GM12878 (cell line): ENCODE data around the gene TMOD2. TPM values are rescaled to one million over a fixed set of nuclear protein-coding genes. Genes with fewer than 3 reads are reported as not detected.

Experiments used
- ETV6 ChIP-seq, 2 experiments: fragments of 450-650 bp in 1 of 2; IDR thresholded peaks in 1 of 2; conservative IDR thresholded peaks in 1 of 2; 2 replicates each; pipeline ENCODE4 v1.6.1; 2014; ENCODE audit warnings: antibody characterized with exemption in 1 of 2, borderline replicate concordance in 1 of 2, low read depth in 1 of 2, mild to moderate bottlenecking in 1 of 2, moderate library complexity in 1 of 2
- FOS ChIP-seq: IDR thresholded peaks from 3 replicates; pipeline ENCODE4 v1.6.1; 2011; ENCODE audit warnings: borderline replicate concordance; ENCODE audit not compliant: insufficient read length; ENCODE audit errors: extremely low read depth
- HDAC2 ChIP-seq: fragments of 200-600 bp; sonication (generic); IDR thresholded peaks from 2 replicates; pipeline ENCODE4 v1.6.1; 2017
- MAX ChIP-seq: IDR thresholded peaks from 2 replicates; pipeline ENCODE4 v1.6.1; 2012; ENCODE audit warnings: low read depth, low read length, improper control_type of control experiment
- MLLT1 ChIP-seq: fragments of 450-650 bp; IDR thresholded peaks from 2 replicates; pipeline ENCODE4 v1.6.1; 2016; ENCODE audit warnings: mild to moderate bottlenecking
- MYC ChIP-seq: IDR thresholded peaks from 2 replicates; pipeline ENCODE4 v1.6.1; 2011; ENCODE audit warnings: mild to moderate bottlenecking, low read length, moderate library complexity, inconsistent platforms; ENCODE audit not compliant: insufficient read depth, insufficient replicate concordance, insufficient read length, severe bottlenecking
- NRF1 ChIP-seq: conservative IDR thresholded peaks from 2 replicates; pipeline ENCODE4 v1.6.1; 2011; ENCODE audit warnings: mild to moderate bottlenecking, low read depth, low read length, improper control_type of control experiment
- PBX3 ChIP-seq: IDR thresholded peaks from 2 replicates; pipeline ENCODE4 v1.6.1; 2011; ENCODE audit warnings: mild to moderate bottlenecking, low read depth, low read length, moderate library complexity; ENCODE audit not compliant: insufficient replicate concordance
- POLR2A ChIP-seq: IDR thresholded peaks from 2 replicates; pipeline ENCODE4 v1.6.1; 2011; ENCODE audit warnings: low read depth, mild to moderate bottlenecking, low read length
- SMARCA5 ChIP-seq: fragments of 450-650 bp; IDR thresholded peaks from 2 replicates; pipeline ENCODE4 v1.6.1; 2017; ENCODE audit warnings: mild to moderate bottlenecking
- SP1 ChIP-seq: IDR thresholded peaks from one replicate; pipeline ENCODE4 v1.6.1; 2011; ENCODE audit warnings: low read depth, low read length
- SRF ChIP-seq, 2 experiments: IDR thresholded peaks; 2 replicates each; pipeline ENCODE4 v1.6.1; 2011; ENCODE audit warnings: low read depth in 2 of 2, low read length in 2 of 2, mild to moderate bottlenecking in 1 of 2, moderate library complexity in 1 of 2
- STAT1 ChIP-seq: fragments of 450-650 bp; conservative IDR thresholded peaks from 2 replicates; pipeline ENCODE4 v1.6.1; 2014; ENCODE audit warnings: antibody characterized with exemption, mild to moderate bottlenecking
- TAF1 ChIP-seq: IDR thresholded peaks from 2 replicates; pipeline ENCODE4 v1.6.1; 2011; ENCODE audit warnings: mild to moderate bottlenecking, low read depth, low read length, borderline replicate concordance
- TBL1XR1 ChIP-seq: IDR thresholded peaks from 2 replicates; pipeline ENCODE4 v1.6.1; 2012; ENCODE audit warnings: low read depth, low read length, improper control_type of control experiment
- ZBTB33 ChIP-seq: fragments of 450-650 bp; IDR thresholded peaks from 2 replicates; pipeline ENCODE4 v1.6.1; 2017; ENCODE audit warnings: mild to moderate bottlenecking
- ZBTB4 ChIP-seq: fragments of 450-650 bp; formaldehyde crosslinking; IDR thresholded peaks from 2 replicates; pipeline ENCODE4 v1.4.0; 2022; ENCODE audit warnings: mild to moderate bottlenecking, moderate library complexity
- ZNF622 ChIP-seq: fragments of 450-650 bp; IDR thresholded peaks from 2 replicates; pipeline ENCODE4 v1.6.1; 2017; ENCODE audit warnings: mild to moderate bottlenecking, inconsistent platforms
- polyA plus RNA-seq, 11 experiments: library from polyadenylated mRNA; depleted of rRNA in 4 of 11; unstranded in 6 of 11; stranded (reverse) in 5 of 11; fragments of >200 nt; fragmentation: Nextera tagmentation in 4 of 11; fragmentation: Illumina TruSeq in 1 of 11; extraction: Ambion mirVana in 4 of 11; extraction: Trizol in 1 of 11; gene quantifications; 1 replicate in 1 of 11; 2 replicates in 10 of 11; pipeline versions ENCODE4 v1.2.1 to v1.2.3, GENCODE V29; 2011 to 2016; ENCODE audit warnings: inconsistent platforms in 2 of 11, missing spikeins in 2 of 11, low read depth in 1 of 11
- total RNA-seq, 4 experiments: library from RNA; depleted of rRNA in 3 of 4; stranded (reverse); fragments of >200 nt in 3 of 4; fragmentation: Illumina TruSeq in 1 of 4; extraction: Trizol in 1 of 4; gene quantifications; 2 replicates each; pipeline versions ENCODE4 v1.2.1 to v1.2.3, GENCODE V29; 2013 to 2021

Gene TMOD2
- total and polyA plus RNA-seq, 10 of the 15 experiments (the other 5 are each of a cell fraction or from before 2014, with no cell fraction given): 0.61 to 15.2 (median 6.3) TPM

GRCh38 chr15:51829376-51830275 lies 78.2 kb downstream of the TMOD2 start, which contains the start of gene TMOD3 (continued):
- TF ChIP-seq PBX3: no peak
- no peak for TF ChIP-seq HDAC2
- TF ChIP-seq ETV6 (conservative IDR thresholded peaks at IDR 0.05 in 1 of 2, IDR thresholded peaks at IDR 0.05 in 1 of 2; ENCODE audit: borderline replicate concordance in 1 of 2, low read depth in 1 of 2): no peak
- no peak for TF ChIP-seq ZBTB4 (CRISPR knock-in tag)
- 0 out of 2 replicates have a peak, but pooled peaks have one; percentile 63 for TF ChIP-seq SMARCA5
- no peak for TF ChIP-seq STAT1
- no peak for TF ChIP-seq MYC
- TF ChIP-seq POLR2A: peak; percentile 97
- TF ChIP-seq MLLT1: no peak
- peak; percentile 52 for TF ChIP-seq NRF1
- no peak for TF ChIP-seq SP1
- TF ChIP-seq SRF (IDR thresholded peaks at IDR 0.05; ENCODE audit: low read depth in 2 of 2, low read length in 2 of 2): 0 out of 4 replicates have a peak, but pooled peaks of 1 of the 2 experiments have one; percentile 4
- TF ChIP-seq MAX: no peak
- TF ChIP-seq TBL1XR1: no peak
- TF ChIP-seq FOS: no peak
- no peak for TF ChIP-seq ZBTB33
- peak; percentile 68; the same call in 1 of the 2 replicates for TF ChIP-seq TAF1
- TF ChIP-seq ZNF622: no peak
